HepG2 (cell line): Measurements from ENCODE around the gene HSD3B7. TPM values are rescaled to one million over a fixed set of nuclear protein-coding genes. Genes with fewer than 3 reads are reported as not detected.
A peak's percentile ranks its signal among the peaks of the same experiment; 100 is the strongest.

Experiments used
- AKNA ChIP-seq: sonication (generic); formaldehyde crosslinking; IDR thresholded peaks from 2 replicates; pipeline ENCODE4 v1.4.0; 2020; ENCODE audit warnings: missing genetic modification reagents, borderline replicate concordance
- CENPBD1 ChIP-seq: sonication (generic); formaldehyde crosslinking; IDR thresholded peaks from 2 replicates; pipeline ENCODE4 v1.8.0; 2022; ENCODE audit warnings: missing genetic modification reagents, low read depth, mild to moderate bottlenecking, borderline replicate concordance
- CHCHD3 ChIP-seq: sonication (generic); formaldehyde crosslinking; IDR thresholded peaks from 2 replicates; pipeline ENCODE4 v1.8.0; 2022; ENCODE audit warnings: mild to moderate bottlenecking, missing genetic modification reagents, moderate library complexity
- HOXA3 ChIP-seq: sonication (generic); formaldehyde crosslinking; IDR thresholded peaks from 2 replicates; pipeline ENCODE4 v1.5.0; 2020; ENCODE audit warnings: missing genetic modification reagents
- KDM2A ChIP-seq: sonication (generic); formaldehyde crosslinking; IDR thresholded peaks from 2 replicates; pipeline ENCODE4 v1.4.0; 2020; ENCODE audit warnings: low read depth, missing genetic modification reagents, borderline replicate concordance
- KMT2A ChIP-seq: sonication (generic); formaldehyde crosslinking; IDR thresholded peaks from 2 replicates; pipeline ENCODE4 v1.4.0; 2020; ENCODE audit warnings: missing genetic modification reagents
- NPAS2 ChIP-seq: sonication (generic); formaldehyde crosslinking; IDR thresholded peaks from 2 replicates; pipeline ENCODE4 v1.8.0; 2022; ENCODE audit warnings: mild to moderate bottlenecking, missing genetic modification reagents, borderline replicate concordance
- PHF21A ChIP-seq: sonication (generic); formaldehyde crosslinking; IDR thresholded peaks from 2 replicates; pipeline ENCODE4 v1.5.0; 2020; ENCODE audit warnings: mild to moderate bottlenecking, missing genetic modification reagents
- PPARG ChIP-seq: conservative IDR thresholded peaks from 2 replicates; pipeline ENCODE4 v1.6.1; 2016; ENCODE audit warnings: missing biosample characterization, missing genetic modification reagents
- SMC3 ChIP-seq: IDR thresholded peaks from 2 replicates; pipeline ENCODE4 v1.6.1; 2011; ENCODE audit warnings: low read length, improper control_type of control experiment
- SRY ChIP-seq: sonication (generic); formaldehyde crosslinking; IDR thresholded peaks from 2 replicates; pipeline ENCODE4 v1.8.0; 2022; ENCODE audit warnings: mild to moderate bottlenecking, missing genetic modification reagents
- U2AF1 ChIP-seq: fragments of 200-400 bp; formaldehyde crosslinking; optimal IDR thresholded peaks from 2 replicates; pipeline ENCODE3; 2017; ENCODE audit warnings: mild to moderate bottlenecking, low read depth, low read length
- ZBTB14 ChIP-seq: sonication (generic); formaldehyde crosslinking; IDR thresholded peaks from 2 replicates; pipeline ENCODE4 v1.4.0; 2020; ENCODE audit warnings: missing genetic modification reagents
- ZMYM4 ChIP-seq: sonication (generic); formaldehyde crosslinking; IDR thresholded peaks from 2 replicates; pipeline ENCODE4 v1.8.1; 2023; ENCODE audit warnings: mild to moderate bottlenecking, missing genetic modification reagents
- ZNF282 ChIP-seq: fragments of 450-650 bp; IDR thresholded peaks from 2 replicates; pipeline ENCODE4 v1.6.1; 2018; ENCODE audit not compliant: partially characterized antibody
- ZNF556 ChIP-seq: sonication (generic); formaldehyde crosslinking; IDR thresholded peaks from 2 replicates; pipeline ENCODE4 v1.4.0; 2020; ENCODE audit warnings: mild to moderate bottlenecking, missing genetic modification reagents, borderline replicate concordance
- ZNF737 ChIP-seq: sonication (generic); formaldehyde crosslinking; IDR thresholded peaks from 2 replicates; pipeline ENCODE4 v1.5.0; 2020; ENCODE audit warnings: missing genetic modification reagents, mild to moderate bottlenecking, borderline replicate concordance
- polyA plus RNA-seq, 8 experiments: library from polyadenylated mRNA; depleted of rRNA in 3 of 8; stranded (reverse) in 7 of 8; unstranded in 1 of 8; fragments of >200 nt; fragmentation: Illumina TruSeq in 4 of 8; extraction: Trizol in 4 of 8; gene quantifications; 2 replicates each; pipeline versions ENCODE4 v1.2.1 to v1.2.3, GENCODE V29; 2011 to 2016; ENCODE audit warnings: low read depth in 4 of 8, missing spikeins in 1 of 8, mixed read lengths in 1 of 8; ENCODE audit not compliant: insufficient read depth in 1 of 8
- total RNA-seq, 5 experiments: library from RNA; depleted of rRNA; stranded (reverse); fragments of >200 nt; fragmentation: Illumina TruSeq; extraction: Trizol; gene quantifications; 2 replicates each; pipeline ENCODE4 v1.2.3, GENCODE V29; 2016; ENCODE audit warnings: low read depth in 1 of 5
- TF ChIP-seq, protein P1 (sequence below): sonication (generic); formaldehyde crosslinking; IDR thresholded peaks from 2 replicates; pipeline ENCODE4 v1.5.1; 2020; ENCODE audit warnings: mild to moderate bottlenecking, moderate library complexity, missing genetic modification reagents

The HSD3B7 gene
- total and polyA plus RNA-seq, 2 of the 13 experiments (the other 11 are each of a cell fraction or from before 2014, with no cell fraction given), result 32.9 to 69.7 TPM

- TF ChIP-seq SRY (CRISPR knock-in tag), result no peak
- TF ChIP-seq AKNA (CRISPR knock-in tag), result no peak
- peak; percentile 52; the same call in 1 of the 2 replicates for TF ChIP-seq PHF21A (CRISPR knock-in tag)
- TF ChIP-seq CENPBD1, result no peak
- TF ChIP-seq ZNF556 (CRISPR knock-in tag), result no peak
- no peak for TF ChIP-seq CHCHD3 (CRISPR knock-in tag)
- TF ChIP-seq ZMYM4 (CRISPR knock-in tag), result no peak
- no peak for TF ChIP-seq NPAS2
- TF ChIP-seq PPARG, result no peak
- peak; percentile 32; the same call in 1 of the 2 replicates for TF ChIP-seq KDM2A (CRISPR knock-in tag)
- TF ChIP-seq ZNF737 (CRISPR knock-in tag), result no peak
- no peak for TF ChIP-seq ZBTB14
- TF ChIP-seq U2AF1, result no peak
- no peak for TF ChIP-seq SMC3
- TF ChIP-seq, protein P1, sequence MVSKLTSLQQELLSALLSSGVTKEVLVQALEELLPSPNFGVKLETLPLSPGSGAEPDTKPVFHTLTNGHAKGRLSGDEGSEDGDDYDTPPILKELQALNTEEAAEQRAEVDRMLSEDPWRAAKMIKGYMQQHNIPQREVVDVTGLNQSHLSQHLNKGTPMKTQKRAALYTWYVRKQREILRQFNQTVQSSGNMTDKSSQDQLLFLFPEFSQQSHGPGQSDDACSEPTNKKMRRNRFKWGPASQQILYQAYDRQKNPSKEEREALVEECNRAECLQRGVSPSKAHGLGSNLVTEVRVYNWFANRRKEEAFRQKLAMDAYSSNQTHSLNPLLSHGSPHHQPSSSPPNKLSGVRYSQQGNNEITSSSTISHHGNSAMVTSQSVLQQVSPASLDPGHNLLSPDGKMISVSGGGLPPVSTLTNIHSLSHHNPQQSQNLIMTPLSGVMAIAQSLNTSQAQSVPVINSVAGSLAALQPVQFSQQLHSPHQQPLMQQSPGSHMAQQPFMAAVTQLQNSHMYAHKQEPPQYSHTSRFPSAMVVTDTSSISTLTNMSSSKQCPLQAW (CRISPR knock-in tag), result peak; percentile 57; the same call in 1 of the 2 replicates
- TF ChIP-seq KMT2A (CRISPR knock-in tag), result no peak
- peak; percentile 55; the same call in 1 of the 2 replicates for TF ChIP-seq HOXA3 (CRISPR knock-in tag)
- TF ChIP-seq ZNF282, result no peak
Measured at GRCh38 chr16:30996324-30996984, 11.4 kb downstream of the HSD3B7 start (continued).
